GM20000 (cell line): ENCODE data around the gene ELP4.

Source experiments
- DNase-seq: peaks from one replicate; pipeline ENCODE4 v3.0.0; 2012; ENCODE audit warnings: low spot score
- TF ChIP-seq, protein P1 (sequence below): IDR thresholded peaks from 2 replicates; pipeline ENCODE4 v1.5.1; 2012; ENCODE audit warnings: mild to moderate bottlenecking, control low read depth; ENCODE audit errors: extremely low read depth, missing control alignments

ELP4 gene

DNA sequence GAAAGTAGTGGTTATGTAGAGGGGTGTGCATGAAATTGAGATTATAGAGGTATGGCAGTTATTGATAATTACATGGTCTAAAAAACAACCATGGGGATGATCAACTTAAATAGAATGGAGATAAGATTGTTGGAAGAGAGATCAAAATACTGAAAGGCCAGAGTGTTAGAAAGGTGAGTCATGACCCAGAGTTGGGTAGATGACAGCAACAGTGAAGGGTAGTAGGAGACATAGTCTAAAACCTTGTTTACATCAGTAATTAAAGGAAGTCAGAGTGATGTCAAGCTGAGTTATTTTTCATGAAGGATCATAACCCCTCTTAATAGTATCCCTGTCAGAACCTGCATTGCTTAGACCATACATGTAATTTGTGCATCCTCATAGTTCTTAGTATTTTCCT is 110.9 kb downstream of the ELP4 start:
- TF ChIP-seq, protein P1, sequence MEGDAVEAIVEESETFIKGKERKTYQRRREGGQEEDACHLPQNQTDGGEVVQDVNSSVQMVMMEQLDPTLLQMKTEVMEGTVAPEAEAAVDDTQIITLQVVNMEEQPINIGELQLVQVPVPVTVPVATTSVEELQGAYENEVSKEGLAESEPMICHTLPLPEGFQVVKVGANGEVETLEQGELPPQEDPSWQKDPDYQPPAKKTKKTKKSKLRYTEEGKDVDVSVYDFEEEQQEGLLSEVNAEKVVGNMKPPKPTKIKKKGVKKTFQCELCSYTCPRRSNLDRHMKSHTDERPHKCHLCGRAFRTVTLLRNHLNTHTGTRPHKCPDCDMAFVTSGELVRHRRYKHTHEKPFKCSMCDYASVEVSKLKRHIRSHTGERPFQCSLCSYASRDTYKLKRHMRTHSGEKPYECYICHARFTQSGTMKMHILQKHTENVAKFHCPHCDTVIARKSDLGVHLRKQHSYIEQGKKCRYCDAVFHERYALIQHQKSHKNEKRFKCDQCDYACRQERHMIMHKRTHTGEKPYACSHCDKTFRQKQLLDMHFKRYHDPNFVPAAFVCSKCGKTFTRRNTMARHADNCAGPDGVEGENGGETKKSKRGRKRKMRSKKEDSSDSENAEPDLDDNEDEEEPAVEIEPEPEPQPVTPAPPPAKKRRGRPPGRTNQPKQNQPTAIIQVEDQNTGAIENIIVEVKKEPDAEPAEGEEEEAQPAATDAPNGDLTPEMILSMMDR = no peak
- no peak for DNase-seq

- TF ChIP-seq, protein P1 = no peak
- no peak for DNase-seq
Measured at GRCh38 chr11:31625868-31626267, 116.3 kb downstream of the ELP4 start.

GRCh38 chr11:31628111-31628510 is 118.5 kb downstream of the ELP4 start:
- TF ChIP-seq, protein P1 = no peak
- DNase-seq = no peak

DNA sequence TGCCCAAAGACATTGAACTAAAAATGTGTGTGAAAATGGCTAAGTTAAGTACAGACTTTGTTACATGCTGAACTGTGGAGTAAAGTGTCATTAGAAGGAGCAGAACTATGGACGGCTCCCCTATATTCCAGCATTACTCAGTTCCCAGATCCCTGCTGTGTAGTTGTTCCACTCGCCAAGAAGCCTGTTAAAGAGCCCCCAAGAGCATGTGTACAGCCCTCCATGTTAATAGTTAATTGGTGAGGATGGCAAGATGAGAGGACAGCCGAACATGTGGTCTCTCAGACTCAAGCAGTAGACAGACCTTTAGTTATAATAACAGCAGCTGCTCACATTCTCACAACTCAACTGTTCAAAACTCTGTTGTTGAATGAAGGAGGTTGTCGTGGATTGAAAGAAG is 127.4 kb downstream of the ELP4 start:
- DNase-seq = no peak

DNA sequence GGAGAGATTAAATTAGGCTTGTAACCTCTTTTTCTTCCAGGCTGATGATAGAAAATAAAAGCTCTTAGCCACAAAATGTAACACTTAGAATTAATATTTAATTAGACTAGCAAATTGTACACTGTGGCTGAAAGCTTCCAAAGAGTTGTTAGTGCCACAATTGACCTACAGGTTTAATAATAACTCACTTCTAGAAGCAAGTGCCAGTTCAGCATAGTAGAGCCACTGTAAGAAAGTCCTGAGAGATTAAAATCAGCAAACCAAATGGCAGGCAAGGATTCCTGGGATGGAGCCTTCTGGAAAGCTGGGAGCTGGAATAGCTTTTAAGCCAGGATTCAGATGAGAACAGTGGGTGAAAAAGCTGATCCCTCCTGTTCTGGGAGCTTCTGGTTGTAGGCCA is 131.0 kb downstream of the ELP4 start:
- no peak for DNase-seq
- TF ChIP-seq, protein P1 = no peak

More for the DNA sequence above, 127.4 kb downstream of the ELP4 start:
- TF ChIP-seq, protein P1 = no peak

DNA sequence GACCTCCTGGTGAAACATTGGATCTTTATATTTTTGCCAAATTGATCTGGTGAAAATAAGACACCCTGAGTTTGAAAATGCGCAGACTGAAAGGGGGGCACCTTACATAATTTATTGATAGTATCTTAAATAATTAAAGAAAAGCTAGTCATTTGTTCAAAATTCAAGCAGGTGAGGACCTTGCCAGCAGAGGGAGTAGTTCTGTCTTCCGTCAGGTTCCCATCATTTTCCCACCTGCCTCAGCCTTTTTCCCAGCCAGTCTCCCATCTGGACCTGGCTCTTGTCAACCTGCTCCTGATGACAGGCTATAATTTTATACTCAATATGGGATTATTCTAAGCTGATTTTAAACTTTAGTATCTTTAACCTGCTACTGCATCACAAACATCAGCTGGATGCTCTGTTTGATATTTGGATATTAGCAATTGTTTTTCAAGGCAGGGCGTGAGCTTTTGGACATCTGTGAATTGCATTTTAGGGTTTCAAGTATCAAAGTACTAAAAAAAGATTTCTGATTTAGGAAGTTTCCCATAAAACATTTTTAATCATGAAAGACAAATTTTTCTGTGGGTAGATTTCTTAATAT is 132.0 kb downstream of the ELP4 start:
- TF ChIP-seq, protein P1 = peak; percentile 22
- DNase-seq = peak; percentile 2

DNA sequence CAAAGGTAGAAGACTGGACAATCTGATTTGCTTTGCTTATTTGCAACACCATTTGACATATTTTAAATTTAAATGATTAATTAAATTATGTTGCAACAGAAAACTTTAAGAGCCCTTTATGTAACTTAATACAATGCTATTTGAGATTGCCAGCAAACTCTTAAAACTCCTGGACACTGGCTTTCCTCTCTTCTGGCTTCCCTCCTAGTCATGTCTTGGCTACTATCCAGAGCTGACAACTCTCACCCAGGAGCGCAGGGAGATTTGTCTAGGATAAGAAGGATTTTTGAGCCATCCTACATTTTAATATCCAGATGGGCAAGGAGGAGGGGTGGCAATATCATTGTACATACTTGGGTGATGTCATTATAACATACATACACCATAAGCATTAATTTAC is 134.3 kb downstream of the ELP4 start:
- no peak for DNase-seq
- TF ChIP-seq, protein P1 = no peak
